HL-60 (cell line): Measurements from ENCODE around the gene EVI5L.

ENCODE experiments used
- POLR2AphosphoS5 ChIP-seq: IDR thresholded peaks from 2 replicates; pipeline ENCODE4 v1.6.1; 2012; ENCODE audit warnings: low read depth
- REST ChIP-seq: IDR thresholded peaks from 2 replicates; pipeline ENCODE4 v1.6.1; 2012; ENCODE audit warnings: low read depth; ENCODE audit not compliant: insufficient replicate concordance
- TF ChIP-seq, protein P1 (sequence below): IDR thresholded peaks from one replicate; pipeline ENCODE4 v1.5.1; 2011; ENCODE audit warnings: low read length, control low read depth, inconsistent platforms; ENCODE audit not compliant: insufficient read depth

DNA sequence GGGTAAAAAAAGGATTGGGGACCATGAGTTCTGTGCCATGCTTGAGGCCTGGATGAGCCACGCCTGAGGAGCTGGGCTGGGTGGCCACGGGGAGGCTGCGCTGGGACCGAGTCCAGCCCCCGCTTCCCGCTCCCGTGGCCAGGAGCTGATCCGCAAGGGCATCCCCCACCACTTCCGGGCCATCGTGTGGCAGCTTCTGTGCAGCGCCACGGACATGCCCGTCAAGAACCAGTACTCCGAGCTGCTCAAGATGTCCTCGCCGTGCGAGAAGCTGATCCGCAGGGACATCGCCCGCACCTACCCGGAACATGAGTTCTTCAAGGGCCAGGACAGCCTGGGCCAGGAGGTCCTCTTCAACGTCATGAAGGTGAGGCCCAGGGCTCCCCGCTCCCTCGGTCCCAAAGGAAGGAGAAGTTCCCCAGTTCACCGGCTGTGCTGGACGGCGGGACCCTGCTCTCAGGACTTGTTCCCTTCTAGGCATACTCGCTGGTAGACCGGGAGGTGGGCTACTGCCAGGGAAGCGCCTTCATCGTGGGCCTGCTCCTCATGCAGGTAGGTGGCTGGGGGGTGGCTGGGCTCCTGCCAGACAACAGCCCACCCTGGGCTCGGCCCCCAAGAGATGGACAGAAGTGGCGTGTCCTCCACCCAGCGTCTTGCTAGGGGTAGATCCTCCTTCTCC is 18.9 kb downstream of the EVI5L start:
- TF ChIP-seq, protein P1, sequence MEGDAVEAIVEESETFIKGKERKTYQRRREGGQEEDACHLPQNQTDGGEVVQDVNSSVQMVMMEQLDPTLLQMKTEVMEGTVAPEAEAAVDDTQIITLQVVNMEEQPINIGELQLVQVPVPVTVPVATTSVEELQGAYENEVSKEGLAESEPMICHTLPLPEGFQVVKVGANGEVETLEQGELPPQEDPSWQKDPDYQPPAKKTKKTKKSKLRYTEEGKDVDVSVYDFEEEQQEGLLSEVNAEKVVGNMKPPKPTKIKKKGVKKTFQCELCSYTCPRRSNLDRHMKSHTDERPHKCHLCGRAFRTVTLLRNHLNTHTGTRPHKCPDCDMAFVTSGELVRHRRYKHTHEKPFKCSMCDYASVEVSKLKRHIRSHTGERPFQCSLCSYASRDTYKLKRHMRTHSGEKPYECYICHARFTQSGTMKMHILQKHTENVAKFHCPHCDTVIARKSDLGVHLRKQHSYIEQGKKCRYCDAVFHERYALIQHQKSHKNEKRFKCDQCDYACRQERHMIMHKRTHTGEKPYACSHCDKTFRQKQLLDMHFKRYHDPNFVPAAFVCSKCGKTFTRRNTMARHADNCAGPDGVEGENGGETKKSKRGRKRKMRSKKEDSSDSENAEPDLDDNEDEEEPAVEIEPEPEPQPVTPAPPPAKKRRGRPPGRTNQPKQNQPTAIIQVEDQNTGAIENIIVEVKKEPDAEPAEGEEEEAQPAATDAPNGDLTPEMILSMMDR: no peak
- TF ChIP-seq POLR2AphosphoS5 (no peak), REST (no peak)
